GM12878 (cell line): ENCODE data around the gene MAZ. TPM values are rescaled to one million over a fixed set of nuclear protein-coding genes. Genes with fewer than 3 reads are reported as not detected.

Source experiments
- ATAC-seq: fragments of 200-7000 bp; cut with Tn5 transposase; 3 replicates; pipeline ENCODE4 v1.9.1; 2020; ENCODE audit warnings: mild to moderate bottlenecking, moderate library complexity
- BruUV-seq: library from RNA; stranded (reverse); fragments of 400-500 nt; replicated peaks from 2 replicates; lab custom pipeline; 2021; lab: Mats Ljungman, UMichigan
- CTCF ChIA-PET: fragments of 300-600 bp; sonication (Branson Sonifier 250); formaldehyde crosslinking; extraction: SDS; loops from one replicate; lab custom pipeline; 2021; ENCODE audit warnings: inconsistent platforms; lab: Yijun Ruan, JAX
- POLR2A ChIA-PET: fragments of 350-600 bp; formaldehyde crosslinking; extraction: SDS; loops from one replicate; lab custom pipeline; 2021; ENCODE audit warnings: inconsistent platforms; lab: Charles Lee
- RAD21 ChIA-PET: fragments of 300-600 bp; sonication (Branson Sonifier 250); formaldehyde crosslinking; loops from one replicate; lab custom pipeline; 2023; ENCODE audit warnings: antibody characterized with exemption; ENCODE audit not compliant: unreplicated experiment; lab: Charles Lee
- SMC1A ChIA-PET: fragments of 300-600 bp; sonication (Branson Sonifier 250); formaldehyde crosslinking; loops from one replicate; lab custom pipeline; 2023; ENCODE audit not compliant: unreplicated experiment, uncharacterized antibody; lab: Charles Lee
- DNase-seq: peaks from one replicate; pipeline ENCODE4 v3.0.0-alpha.2; 2011; ENCODE audit warnings: low read depth, low spot score
- FAIRE-seq: peaks from 3 replicates; lab custom pipeline; 2011; peaks lifted over from hg19 to GRCh38; lab: Jason Lieb, UNC
- H2AFZ ChIP-seq: 2 replicates; pipeline ENCODE4 v1.6.0; 2011; ENCODE audit warnings: low read depth, low read length, control low read depth; ENCODE audit not compliant: control insufficient read depth
- H3K27ac ChIP-seq: 2 replicates; pipeline ENCODE4 v1.5.1; 2011; ENCODE audit warnings: control low read depth; ENCODE audit not compliant: control insufficient read depth, insufficient read depth
- H3K27me3 ChIP-seq, 2 experiments: replicated peaks in 1 of 2; 2 replicates each; pipeline versions ENCODE4 v1.6.0 to v1.6.1; 2011; ENCODE audit warnings: low read length in 1 of 2; ENCODE audit not compliant: control insufficient read depth in 2 of 2, insufficient read depth in 2 of 2
- H3K36me3 ChIP-seq, 2 experiments: 2 replicates each; pipeline ENCODE4 v1.5.1; 2011; ENCODE audit warnings: low read length in 1 of 2; ENCODE audit not compliant: control insufficient read depth in 2 of 2, insufficient read depth in 2 of 2
- H3K4me1 ChIP-seq: 2 replicates; pipeline ENCODE4 v1.6.1; 2011; ENCODE audit warnings: mild to moderate bottlenecking, low read length, moderate library complexity, mixed read lengths; ENCODE audit not compliant: control insufficient read depth, insufficient read depth
- H3K4me2 ChIP-seq: 2 replicates; pipeline ENCODE4 v1.6.0; 2011; ENCODE audit warnings: control low read depth; ENCODE audit not compliant: control insufficient read depth, insufficient read depth
- H3K4me3 ChIP-seq: fragments of 200-600 bp; sonication (generic); 2 replicates; pipeline ENCODE4 v1.5.1; 2016
- H3K79me2 ChIP-seq: 2 replicates; pipeline ENCODE4 v1.6.0; 2011; ENCODE audit warnings: low read length; ENCODE audit not compliant: control insufficient read depth, insufficient read depth
- H3K9ac ChIP-seq: 2 replicates; pipeline ENCODE4 v1.8.0; 2011; ENCODE audit warnings: low read length, control low read depth, mixed read lengths; ENCODE audit not compliant: control insufficient read depth, insufficient read depth
- H3K9me3 ChIP-seq: replicated peaks from 3 replicates; pipeline ENCODE4 v1.5.1; 2011; ENCODE audit warnings: mild to moderate bottlenecking, low read length; ENCODE audit not compliant: control insufficient read depth, insufficient read depth
- H4K20me1 ChIP-seq: 2 replicates; pipeline ENCODE4 v1.6.0; 2011; ENCODE audit not compliant: control insufficient read depth, insufficient read depth
- BHLHE40 ChIP-seq, 2 experiments: fragments of 450-650 bp in 1 of 2; IDR thresholded peaks; 2 replicates each; pipeline ENCODE4 v1.6.1; 2011 to 2017; ENCODE audit warnings: low read depth in 2 of 2, borderline replicate concordance in 1 of 2, improper control_type of control experiment in 1 of 2, low read length in 1 of 2, mild to moderate bottlenecking in 1 of 2
- CREM ChIP-seq: IDR thresholded peaks from 2 replicates; pipeline ENCODE4 v1.6.1; 2014; ENCODE audit warnings: antibody characterized with exemption, low read depth
- IRF3 ChIP-seq: fragments of 450-650 bp; IDR thresholded peaks from 2 replicates; pipeline ENCODE4 v1.6.1; 2014; ENCODE audit warnings: mild to moderate bottlenecking
- MAX ChIP-seq: IDR thresholded peaks from 2 replicates; pipeline ENCODE4 v1.6.1; 2012; ENCODE audit warnings: low read depth, low read length, improper control_type of control experiment
- MEF2A ChIP-seq: IDR thresholded peaks from 2 replicates; pipeline ENCODE4 v1.6.1; 2011; ENCODE audit warnings: low read depth, mild to moderate bottlenecking, low read length, moderate library complexity; ENCODE audit not compliant: insufficient read depth
- MEF2B ChIP-seq: fragments of 450-650 bp; IDR thresholded peaks from 2 replicates; pipeline ENCODE4 v1.6.1; 2018; ENCODE audit warnings: mild to moderate bottlenecking, moderate library complexity; ENCODE audit not compliant: partially characterized antibody, poor library complexity, severe bottlenecking
- MTA2 ChIP-seq: fragments of 450-650 bp; IDR thresholded peaks from 2 replicates; pipeline ENCODE4 v1.6.1; 2016; ENCODE audit warnings: low read depth, mild to moderate bottlenecking, moderate library complexity
- NR2C1 ChIP-seq: fragments of 450-650 bp; IDR thresholded peaks from 2 replicates; pipeline ENCODE4 v1.6.1; 2017; ENCODE audit warnings: antibody characterized with exemption, mild to moderate bottlenecking, moderate library complexity
- RELA ChIP-seq: fragments of 450-650 bp; IDR thresholded peaks from 2 replicates; pipeline ENCODE4 v1.8.0; 2014; ENCODE audit warnings: borderline replicate concordance; ENCODE audit not compliant: partially characterized antibody
- SP1 ChIP-seq: IDR thresholded peaks from one replicate; pipeline ENCODE4 v1.6.1; 2011; ENCODE audit warnings: low read depth, low read length
- STAT3 ChIP-seq: IDR thresholded peaks from 2 replicates; pipeline ENCODE4 v1.6.1; 2011; ENCODE audit warnings: low read depth, low read length, improper control_type of control experiment
- SUPT20H ChIP-seq: IDR thresholded peaks from 2 replicates; pipeline ENCODE4 v1.6.1; 2011; ENCODE audit warnings: low read depth, mild to moderate bottlenecking, low read length, moderate library complexity, borderline replicate concordance; ENCODE audit not compliant: control insufficient read depth
- YBX1 ChIP-seq: fragments of 450-650 bp; IDR thresholded peaks from 2 replicates; pipeline ENCODE4 v1.6.1; 2016; ENCODE audit warnings: antibody characterized with exemption
- ZBTB11 ChIP-seq: fragments of 450-650 bp; formaldehyde crosslinking; IDR thresholded peaks from 2 replicates; pipeline ENCODE4 v1.5.0; 2022; ENCODE audit warnings: mild to moderate bottlenecking, missing genetic modification characterization
- WGBS: methylation state at CpG from one replicate; pipeline ENCODE4 v1.1.6; 2016; ENCODE audit warnings: low lambda C conversion rate; ENCODE audit not compliant: insufficient replicate concordance, insufficient coverage; ENCODE audit errors: missing lambda C conversion rate; 5-methylcytosine and 5-hydroxymethylcytosine counted together
- in situ Hi-C: fragments of 300-500 bp; cut with MboI; formaldehyde crosslinking; loops from 9 replicates; pipeline ENCODE4 v1.14.3; 2018; ENCODE audit warnings: mixed read lengths
- intact Hi-C: fragments of 100-400 bp; cut with micrococcal nuclease; formaldehyde crosslinking; loops from one replicate; pipeline ENCODE4 v1.14.2; 2022; ENCODE audit not compliant: unreplicated experiment
- polyA plus RNA-seq, 11 experiments: library from polyadenylated mRNA; depleted of rRNA in 4 of 11; unstranded in 6 of 11; stranded (reverse) in 5 of 11; fragments of >200 nt; fragmentation: Nextera tagmentation in 4 of 11; fragmentation: Illumina TruSeq in 1 of 11; extraction: Ambion mirVana in 4 of 11; extraction: Trizol in 1 of 11; gene quantifications; 1 replicate in 1 of 11; 2 replicates in 10 of 11; pipeline versions ENCODE4 v1.2.1 to v1.2.3, GENCODE V29; 2011 to 2016; ENCODE audit warnings: inconsistent platforms in 2 of 11, missing spikeins in 2 of 11, low read depth in 1 of 11
- total RNA-seq, 4 experiments: library from RNA; depleted of rRNA in 3 of 4; stranded (reverse); fragments of >200 nt in 3 of 4; fragmentation: Illumina TruSeq in 1 of 4; extraction: Trizol in 1 of 4; gene quantifications; 2 replicates each; pipeline versions ENCODE4 v1.2.1 to v1.2.3, GENCODE V29; 2013 to 2021

The MAZ gene
- total and polyA plus RNA-seq, 10 of the 15 experiments (the other 5 are each of a cell fraction or from before 2014, with no cell fraction given): 23.9 to 309 (median 116) TPM

- Histone ChIP-seq H3K79me2 (peaks cover 5% of the 10 kb centered on the region), H3K9ac (no peak overlapping the region), H3K27ac (no peak overlapping the region), H3K9me3 (no peaks in the 10 kb centered on the region), H3K36me3 (peaks cover 8 to 11% of the 10 kb centered on the region in 2 experiments; a peak in 3 of 4 replicates), H4K20me1 (no peaks in the 10 kb centered on the region), H3K4me2 (no peak overlapping the region), H3K4me1 (0 out of 2 replicates have a peak, but pooled peaks cover under 1% of the 10 kb centered on the region), H3K4me3 (no peak overlapping the region), H3K27me3 (no peaks in the 10 kb centered on the region), H2AFZ (no peak overlapping the region)
- BruUV-seq: no TSS peak
- 95% methylated on average over 9 of the region's 11 CpGs for WGBS
- ChIA-PET CTCF (no interaction called here), SMC1A (no interaction called here), POLR2A (no interaction called here), RAD21 (no interaction called here)
- in situ Hi-C loops (no loop called here), intact Hi-C loops (no loop called here)
- DNase-seq: no peak
- no peak for FAIRE-seq
- ATAC-seq: no peak
- no peak for TF ChIP-seq MEF2B
Observed at GRCh38 chr16:29830774-29831173, 24.4 kb downstream of the MAZ start.

GRCh38 chr16:29831490-29831889 is 25.2 kb downstream of the MAZ start:
- ChIA-PET POLR2A (no interaction called here), RAD21 (no interaction called here), SMC1A (no interaction called here), CTCF (no interaction called here)
- Histone ChIP-seq H3K4me2 (no peak overlapping the region), H3K9me3 (no peaks in the 10 kb centered on the region), H3K79me2 (no peaks in the 10 kb centered on the region; the same call in 1 of the 2 replicates), H3K27me3 (no peaks in the 10 kb centered on the region), H3K9ac (no peak overlapping the region), H3K36me3 (peaks cover 8 to 11% of the 10 kb centered on the region in 2 experiments; a peak in 3 of 4 replicates), H2AFZ (no peak overlapping the region), H3K27ac (no peak overlapping the region), H3K4me1 (no peaks in the 10 kb centered on the region), H3K4me3 (no peak overlapping the region), H4K20me1 (no peaks in the 10 kb centered on the region)
- FAIRE-seq (no peak), ATAC-seq (no peak), DNase-seq (no peak)
- intact Hi-C loops (no loop called here), in situ Hi-C loops (no loop called here)
- BruUV-seq: no TSS peak
- WGBS: 66% methylated on average over 2 of the region's 2 CpGs
- TF ChIP-seq ZBTB11: no peak
- no peak for TF ChIP-seq YBX1
- no peak for TF ChIP-seq IRF3
- no peak for TF ChIP-seq RELA
- TF ChIP-seq MEF2A: no peak
- no peak for TF ChIP-seq BHLHE40 (IDR thresholded peaks at IDR 0.05; ENCODE audit: borderline replicate concordance in 1 of 2, low read depth in 2 of 2, low read length in 1 of 2)
- TF ChIP-seq NR2C1: no peak
- TF ChIP-seq CREM: no peak
- TF ChIP-seq SP1: no peak
- no peak for TF ChIP-seq SUPT20H
- no peak for TF ChIP-seq STAT3
- TF ChIP-seq MTA2: no peak
- TF ChIP-seq MAX: no peak
